GM12801 (cell line): ENCODE results near the gene CARD11.

Experiments
- CTCF ChIP-seq: IDR thresholded peaks from one replicate; pipeline ENCODE4 v1.5.1; 2011; ENCODE audit warnings: control low read depth; ENCODE audit not compliant: insufficient read length; ENCODE audit errors: extremely low read depth

Gene CARD11

DNA sequence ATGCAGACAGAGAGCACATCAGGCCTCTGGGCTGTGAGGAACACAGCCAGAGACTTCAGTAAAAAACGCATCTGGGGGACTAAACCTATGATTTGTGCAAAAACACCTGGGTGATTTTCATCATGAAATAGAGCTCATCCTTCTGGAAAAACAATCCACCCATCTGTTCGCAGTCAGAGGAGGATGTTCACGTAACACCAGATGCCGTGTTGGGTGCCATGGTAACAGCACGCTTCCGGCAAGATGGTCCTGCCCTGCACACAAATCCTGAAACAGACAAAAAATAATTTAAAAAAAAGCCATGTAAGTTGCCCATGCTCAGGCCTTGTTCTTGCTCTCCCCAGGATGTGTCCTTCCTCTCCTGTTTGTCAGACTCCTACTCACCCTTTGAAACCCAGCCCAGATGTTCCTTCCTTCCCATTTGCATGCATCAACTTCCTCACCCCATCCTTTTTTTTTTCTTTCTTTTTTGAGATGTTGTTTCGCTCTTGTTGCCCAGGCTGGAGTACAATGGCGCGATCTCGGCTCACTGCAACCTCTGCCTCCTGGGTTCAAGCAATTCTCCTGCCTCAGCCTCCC lies 171.3 kb downstream of the CARD11 start:
- no peak for TF ChIP-seq CTCF

DNA sequence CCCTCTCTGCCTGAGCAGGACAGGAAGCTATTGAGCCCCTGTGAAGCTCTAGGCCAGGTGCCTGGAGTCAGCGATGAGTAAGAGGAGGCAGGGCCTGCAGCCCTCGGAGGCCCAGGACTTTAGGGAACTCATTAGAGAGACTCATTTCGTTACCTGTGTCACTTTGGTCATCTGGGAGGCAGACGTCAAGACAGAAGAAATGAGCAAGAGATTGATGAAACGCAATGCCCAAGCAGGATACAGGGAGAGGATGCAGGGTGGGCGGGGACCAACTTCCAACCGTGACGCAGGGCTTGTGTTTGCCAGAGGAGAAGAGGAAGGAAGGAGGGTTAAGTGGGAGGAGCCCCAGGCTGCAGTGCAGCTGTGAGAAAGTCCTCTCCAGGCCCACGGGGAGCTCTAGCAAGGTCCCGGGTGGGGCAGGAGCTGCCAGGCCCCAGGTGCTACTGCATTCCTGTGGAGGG lies 173.2 kb downstream of the CARD11 start:
- TF ChIP-seq CTCF = no peak

GRCh38 chr7:2869981-2870380 lies 173.7 kb downstream of the CARD11 start:
- TF ChIP-seq CTCF = no peak

- no peak for TF ChIP-seq CTCF
These were observed 177.1 kb downstream of the CARD11 start for GRCh38 chr7:2866601-2867000.

DNA sequence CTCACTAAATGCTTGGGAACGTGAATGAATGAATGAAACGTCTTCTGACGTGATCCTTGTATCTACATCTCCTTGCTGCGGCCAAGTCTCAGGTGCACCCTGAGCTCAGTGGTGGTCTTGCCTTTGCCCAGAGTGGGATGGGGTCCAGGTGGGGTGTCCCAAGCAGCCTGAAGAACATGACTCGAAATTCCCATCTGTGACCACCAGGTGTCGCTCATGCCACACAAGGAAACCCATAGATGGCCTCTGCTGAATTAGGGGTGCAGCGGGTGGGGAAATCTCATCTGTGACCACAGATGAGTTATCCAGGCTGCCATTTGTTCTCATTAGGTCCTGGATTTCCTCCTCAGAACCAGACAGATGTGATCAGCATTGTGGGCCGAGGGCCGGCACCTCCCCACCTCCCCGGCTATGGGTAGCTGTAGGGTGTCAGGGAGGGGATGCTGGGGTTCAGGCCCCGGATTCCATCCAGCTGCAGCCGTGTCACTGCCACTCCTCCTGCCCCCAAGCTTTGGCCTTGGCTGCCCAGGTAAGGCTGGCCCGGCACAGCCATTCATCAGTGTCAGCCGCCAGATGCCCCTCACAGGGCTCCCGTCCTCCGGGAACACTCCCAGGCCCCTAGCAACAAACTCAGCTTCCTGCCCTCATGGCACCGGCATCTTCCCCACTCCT lies 178.5 kb downstream of the CARD11 start:
- no peak for TF ChIP-seq CTCF

DNA sequence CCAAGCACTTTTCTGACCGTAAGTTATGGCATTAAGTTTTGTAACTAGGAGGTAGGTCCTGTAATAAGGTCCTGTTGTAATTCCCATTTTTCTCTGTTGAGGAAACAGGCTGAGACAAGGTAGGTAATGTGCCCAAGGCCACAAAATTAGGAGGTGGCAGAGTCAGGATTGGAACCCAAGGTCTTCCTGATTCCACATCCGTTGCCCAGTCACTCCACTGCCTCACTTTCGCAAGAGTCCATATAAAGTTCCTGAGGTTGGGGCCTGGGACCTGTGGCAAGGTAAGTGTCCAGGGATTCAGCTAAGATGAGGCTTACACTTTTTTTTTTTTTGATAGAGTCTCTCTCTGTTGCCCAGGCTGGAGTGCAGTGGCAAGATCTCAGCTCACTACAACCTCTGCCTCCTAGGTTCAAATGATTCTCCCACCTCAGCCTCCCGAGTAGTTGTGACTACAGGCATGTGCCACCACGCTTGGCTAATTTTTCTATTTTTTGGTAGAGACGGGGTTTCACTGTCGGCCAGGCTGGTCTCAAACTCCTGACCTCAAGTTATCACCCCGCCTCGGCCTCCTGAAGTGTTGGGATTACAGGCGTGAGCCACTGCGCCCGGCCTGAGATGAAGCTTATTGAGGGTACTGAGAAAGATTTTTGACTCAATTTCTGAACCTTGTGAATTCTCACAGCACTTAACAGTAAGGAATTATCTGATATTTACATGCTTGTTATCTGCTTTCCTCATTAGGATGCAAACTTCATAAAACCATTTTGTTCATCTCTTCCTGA lies 179.3 kb downstream of the CARD11 start:
- no peak for TF ChIP-seq CTCF

- TF ChIP-seq CTCF = no peak
These were observed 180.1 kb downstream of the CARD11 start for GRCh38 chr7:2863461-2864066.
